ENCODE measurements around the gene VEPH1.

The VEPH1 gene

DNA sequence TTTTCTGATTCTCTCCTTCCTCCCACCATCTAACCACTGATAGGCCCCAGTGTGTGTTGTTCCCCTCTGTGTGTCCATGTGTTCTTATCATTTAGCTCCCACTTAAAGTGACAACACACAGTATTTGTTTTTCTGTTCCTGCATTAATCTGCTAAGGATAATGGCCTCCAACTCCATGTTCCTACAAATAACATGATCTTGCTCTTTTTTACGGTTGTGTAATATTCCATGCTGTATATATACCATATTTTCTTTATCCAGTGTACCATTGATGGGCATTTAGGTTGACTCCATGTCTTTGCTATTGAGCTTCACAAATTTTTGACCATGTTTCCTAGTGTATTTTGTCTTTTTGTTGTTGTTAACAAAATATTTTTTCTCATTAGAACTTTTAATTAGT is 30.6 kb downstream of the VEPH1 start:
- DNase-seq: no peak

DNA sequence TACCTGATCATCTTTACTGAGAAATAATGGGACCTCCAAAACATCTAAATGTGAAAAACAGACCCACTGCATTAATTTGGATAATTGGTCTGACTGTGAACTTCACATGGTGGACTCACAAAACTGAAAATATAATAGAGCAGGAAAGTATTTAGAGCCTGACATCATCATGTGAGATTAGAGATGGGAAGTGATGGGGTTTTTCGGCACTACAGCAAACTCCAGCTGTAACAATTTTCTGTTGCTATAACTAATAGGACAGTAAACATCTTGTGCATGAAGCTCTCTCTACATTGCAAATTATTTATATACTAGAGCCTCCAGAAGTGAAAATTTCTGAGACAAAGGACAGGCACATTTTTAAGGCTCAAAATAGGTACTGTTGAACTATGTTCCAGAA is 32.2 kb downstream of the VEPH1 start:
- no peak for DNase-seq

DNA sequence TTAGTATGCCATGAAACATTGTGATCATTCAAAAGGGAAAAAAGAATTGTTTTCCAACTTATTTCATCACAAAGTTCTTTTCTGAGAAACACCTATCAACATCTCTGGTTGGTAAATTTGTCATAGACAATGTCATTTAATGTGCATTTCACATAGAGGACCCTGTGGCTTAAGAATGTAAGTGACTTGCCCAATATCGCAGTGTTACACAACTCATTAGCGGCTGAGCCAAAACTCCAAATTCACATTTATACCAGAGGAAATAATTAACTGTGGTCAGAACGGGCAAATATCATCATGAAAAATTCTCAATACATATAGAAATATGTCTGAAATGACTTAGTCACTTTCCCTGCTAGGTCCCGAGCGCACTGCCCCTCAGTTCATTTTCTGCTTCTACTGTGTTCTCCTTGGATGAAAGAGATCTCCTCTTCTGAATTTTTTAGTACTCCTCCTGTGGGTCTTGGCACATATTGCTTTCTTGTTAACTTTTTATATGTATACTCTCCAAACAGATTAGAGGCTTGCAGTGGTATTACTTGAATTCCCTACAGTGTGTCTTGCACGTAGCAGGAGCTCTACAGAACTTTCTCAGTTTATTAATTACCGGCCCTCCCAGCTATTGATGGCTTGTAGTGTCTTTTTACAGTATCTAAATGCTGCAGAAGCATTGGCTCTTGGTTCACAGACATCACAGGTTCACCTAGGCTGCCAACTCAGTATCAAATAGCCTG is 33.5 kb downstream of the VEPH1 start:
- DNase-seq: no peak

DNA sequence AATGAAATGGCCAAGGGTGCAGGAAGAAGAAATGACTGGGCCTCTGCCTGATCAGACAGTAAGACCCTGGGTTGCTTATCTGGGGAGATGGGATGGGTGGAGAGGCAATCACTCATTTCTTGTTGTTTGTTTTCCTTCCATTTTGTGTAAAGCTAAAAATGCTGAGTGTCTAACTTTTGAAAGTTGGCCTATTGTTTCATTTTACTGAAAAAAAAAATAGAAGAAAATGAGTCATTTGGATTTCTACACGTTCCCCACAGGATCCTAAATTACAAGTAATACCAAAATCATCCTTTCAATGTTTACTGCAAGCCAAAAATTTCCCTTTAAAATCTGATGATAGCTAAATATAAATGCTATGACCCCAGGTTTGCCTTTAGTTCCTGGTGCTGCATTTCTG is 36.0 kb downstream of the VEPH1 start:
- DNase-seq: no peak

DNA sequence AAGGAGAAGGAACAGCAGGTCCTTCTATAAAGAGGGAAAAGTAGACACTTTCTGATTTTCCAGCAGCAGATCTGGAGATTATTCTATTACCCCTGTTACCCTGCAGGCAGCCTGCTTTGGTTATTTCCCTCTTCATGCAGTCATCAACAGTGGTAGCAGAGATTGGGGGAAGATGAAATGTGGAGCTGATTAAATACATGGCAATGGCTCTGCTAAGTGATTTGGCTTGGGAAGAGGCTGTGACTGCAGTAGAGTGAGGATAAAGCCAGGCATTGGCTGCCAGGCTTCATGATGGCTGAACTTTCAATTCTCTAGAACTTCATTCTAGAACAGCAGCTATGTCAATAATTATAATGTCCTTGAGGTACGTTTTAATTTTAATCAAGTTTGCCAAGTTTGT is 37.5 kb downstream of the VEPH1 start:
- DNase-seq: no peak

DNA sequence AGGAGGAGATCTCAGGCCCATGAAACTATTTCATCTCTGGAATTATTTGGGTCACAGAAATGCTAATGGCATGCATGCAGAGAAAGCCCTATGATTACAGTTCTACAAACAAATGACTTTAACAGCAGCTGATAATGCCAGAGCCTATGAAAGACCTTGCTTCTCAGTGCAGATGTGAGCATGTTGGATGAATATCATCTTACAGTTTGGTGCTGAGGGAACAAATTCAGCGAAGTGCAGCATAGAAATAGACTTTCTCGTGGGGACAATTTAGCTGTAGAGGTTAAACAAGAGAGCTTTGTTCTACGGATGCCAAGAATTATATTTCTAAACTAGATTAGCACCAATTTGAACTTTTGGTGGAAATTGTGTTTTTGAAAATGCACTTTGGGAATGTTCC is 38.9 kb downstream of the VEPH1 start:
- DNase-seq: no peak

DNA sequence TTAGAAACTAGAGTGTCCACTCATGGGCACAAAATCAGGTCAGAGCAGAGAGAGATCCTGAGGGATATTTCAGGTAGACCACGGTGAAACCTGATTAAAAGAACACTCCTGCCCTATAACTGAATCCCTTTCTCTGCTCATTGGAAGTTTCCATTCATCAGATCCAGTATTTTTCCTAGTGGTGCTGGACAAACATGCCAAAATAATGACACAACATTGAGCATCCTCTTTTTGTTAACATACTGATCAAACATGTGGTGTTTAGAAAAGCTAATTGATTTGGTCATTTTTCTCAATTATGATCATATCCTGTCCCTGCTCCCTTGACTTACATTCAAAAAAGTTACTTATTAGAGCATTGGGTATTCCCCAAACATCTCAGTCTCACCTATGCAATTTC is 39.4 kb downstream of the VEPH1 start:
- DNase-seq: no peak

DNA sequence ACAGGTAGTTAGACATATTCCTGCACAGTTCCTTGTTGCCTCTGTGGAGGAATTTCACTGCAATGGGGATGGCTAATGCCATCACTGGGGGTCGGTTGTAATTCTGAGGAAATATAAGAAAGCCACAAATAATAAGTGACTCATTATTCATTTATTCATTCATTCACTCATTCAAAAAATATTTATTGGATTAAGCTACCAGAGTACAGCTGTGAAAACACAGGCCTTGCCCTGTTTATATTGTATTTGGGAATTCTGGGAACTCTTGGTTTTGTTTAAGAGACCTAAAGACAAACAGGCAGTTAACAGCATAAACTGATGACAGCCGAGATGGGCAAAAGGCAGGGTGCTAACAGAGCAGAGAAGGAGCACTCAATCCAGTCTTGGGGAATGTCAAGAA is 43.0 kb downstream of the VEPH1 start:
- no peak for DNase-seq

DNA sequence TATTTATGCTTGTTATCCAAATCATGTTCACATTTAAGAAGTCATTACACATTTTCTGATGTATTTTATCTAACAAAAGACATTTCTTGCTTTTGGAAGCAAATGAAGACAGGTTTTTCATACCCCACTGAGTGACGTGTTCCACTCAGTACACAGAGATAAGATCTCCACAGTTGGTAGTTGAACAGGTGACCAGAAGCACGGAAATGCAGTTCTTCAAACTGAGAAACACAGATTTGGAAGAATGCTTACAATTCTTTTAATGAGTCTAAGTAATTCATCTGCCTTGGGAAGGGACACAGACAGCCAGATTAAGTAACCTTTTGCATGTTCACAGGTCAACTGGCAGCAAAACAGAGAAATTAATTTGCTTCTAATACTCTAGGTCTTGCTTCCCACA is 43.5 kb downstream of the VEPH1 start:
- DNase-seq: no peak

DNA sequence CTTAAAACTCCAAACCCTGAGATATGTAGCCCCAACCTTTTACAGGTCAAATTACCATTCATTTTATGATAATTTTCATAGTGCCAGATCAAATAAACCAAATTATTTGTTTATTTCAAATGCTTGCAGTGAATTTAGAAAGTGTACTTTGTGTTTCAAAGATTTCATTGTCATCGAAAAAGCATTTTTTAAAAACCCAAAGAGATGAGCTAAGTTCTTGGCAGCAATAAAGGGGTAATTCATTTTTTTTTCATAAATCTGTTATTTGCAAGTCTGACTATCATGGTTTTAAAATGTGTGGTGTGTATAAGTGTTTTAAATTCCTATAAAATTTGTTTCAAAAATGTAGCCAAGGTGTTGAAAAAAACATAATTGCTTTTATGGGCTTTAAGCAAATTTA is 49.4 kb downstream of the VEPH1 start:
- no peak for DNase-seq

DNA sequence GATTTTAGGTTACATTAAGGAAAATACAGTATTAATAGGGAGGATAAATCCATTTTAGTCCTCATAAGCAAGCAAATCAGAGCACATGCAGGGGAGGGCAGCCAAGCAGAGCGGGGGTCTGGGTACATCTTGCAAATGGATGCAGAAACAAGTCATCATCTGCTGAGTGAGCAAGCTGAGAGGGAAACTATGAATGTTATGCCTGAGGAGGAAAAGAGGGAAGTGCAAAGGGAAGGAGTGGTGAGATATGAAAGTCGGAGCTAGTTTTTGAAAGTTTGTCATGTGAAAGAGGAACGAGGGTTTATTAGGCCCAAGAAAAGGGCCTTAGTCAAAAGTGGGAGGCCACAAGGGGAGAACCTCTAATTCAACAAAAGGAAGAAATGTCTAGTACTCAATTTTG is 51.1 kb downstream of the VEPH1 start:
- no peak for DNase-seq

DNA sequence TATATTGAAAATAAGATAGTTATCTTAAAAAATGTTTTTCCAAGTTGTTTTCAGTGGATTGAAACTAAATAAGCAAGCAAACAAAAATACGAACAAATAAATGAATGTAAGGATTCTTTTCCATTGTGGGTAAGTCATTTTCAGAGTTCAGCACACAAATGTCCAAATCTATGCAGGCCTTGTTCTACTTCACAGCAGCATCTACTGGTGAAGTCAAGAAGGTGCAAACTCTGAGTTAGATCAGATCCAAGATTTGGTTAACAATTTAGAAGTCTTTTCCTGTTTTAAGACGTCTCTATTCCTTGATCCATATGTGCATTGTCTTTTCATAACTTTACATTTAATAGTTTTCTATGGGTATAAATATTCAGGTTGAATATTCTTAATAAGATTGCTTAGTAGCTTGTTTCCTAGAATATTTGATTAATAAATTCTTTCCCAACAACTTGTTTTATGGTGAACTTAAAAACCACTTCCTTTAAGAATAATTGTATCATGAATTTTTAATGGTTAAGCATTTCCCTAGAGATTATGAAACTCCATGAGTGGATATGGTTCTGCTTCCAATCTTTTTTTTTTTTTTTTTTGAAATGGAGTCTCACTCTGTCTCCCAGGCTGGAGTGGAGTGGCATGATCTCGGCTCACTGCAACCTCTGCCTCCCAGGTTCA is 56.1 kb downstream of the VEPH1 start:
- DNase-seq: no peak

DNA sequence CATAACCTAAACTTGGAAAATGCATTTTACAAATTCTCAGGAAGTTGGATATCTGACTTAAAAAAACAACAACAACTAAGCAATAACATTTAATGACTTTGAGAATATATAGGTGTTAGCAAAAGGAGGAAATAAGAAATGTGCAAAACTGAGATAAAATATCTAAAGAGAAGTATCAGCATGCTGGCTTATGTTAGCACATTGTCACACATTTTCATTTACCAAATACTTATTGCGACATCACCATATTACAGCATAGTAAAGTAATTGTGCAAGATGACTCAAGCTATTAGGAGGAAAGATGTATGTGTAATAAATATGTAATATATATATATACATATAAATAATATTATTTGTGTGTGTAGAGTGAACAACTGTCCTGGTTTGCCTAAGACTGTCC is 57.4 kb downstream of the VEPH1 start:
- DNase-seq: no peak

DNA sequence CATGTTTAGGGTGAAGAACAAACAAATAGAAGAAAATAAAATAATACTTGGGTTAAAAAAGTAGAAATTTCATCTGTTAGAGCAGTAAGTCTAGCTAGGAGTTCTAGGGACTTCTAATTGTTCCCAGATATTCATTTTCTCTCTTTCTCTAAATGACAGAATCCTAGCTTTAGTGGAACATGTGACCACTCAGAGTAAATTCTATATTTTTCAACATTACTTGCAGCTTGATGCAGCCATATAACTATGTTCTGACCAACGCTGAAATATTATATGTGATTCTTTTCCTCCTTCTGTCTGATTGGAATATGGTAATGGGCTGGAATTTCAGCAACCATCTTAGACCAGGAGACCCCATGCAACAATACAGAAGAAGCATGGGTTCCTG is 58.4 kb downstream of the VEPH1 start:
- no peak for DNase-seq

DNA sequence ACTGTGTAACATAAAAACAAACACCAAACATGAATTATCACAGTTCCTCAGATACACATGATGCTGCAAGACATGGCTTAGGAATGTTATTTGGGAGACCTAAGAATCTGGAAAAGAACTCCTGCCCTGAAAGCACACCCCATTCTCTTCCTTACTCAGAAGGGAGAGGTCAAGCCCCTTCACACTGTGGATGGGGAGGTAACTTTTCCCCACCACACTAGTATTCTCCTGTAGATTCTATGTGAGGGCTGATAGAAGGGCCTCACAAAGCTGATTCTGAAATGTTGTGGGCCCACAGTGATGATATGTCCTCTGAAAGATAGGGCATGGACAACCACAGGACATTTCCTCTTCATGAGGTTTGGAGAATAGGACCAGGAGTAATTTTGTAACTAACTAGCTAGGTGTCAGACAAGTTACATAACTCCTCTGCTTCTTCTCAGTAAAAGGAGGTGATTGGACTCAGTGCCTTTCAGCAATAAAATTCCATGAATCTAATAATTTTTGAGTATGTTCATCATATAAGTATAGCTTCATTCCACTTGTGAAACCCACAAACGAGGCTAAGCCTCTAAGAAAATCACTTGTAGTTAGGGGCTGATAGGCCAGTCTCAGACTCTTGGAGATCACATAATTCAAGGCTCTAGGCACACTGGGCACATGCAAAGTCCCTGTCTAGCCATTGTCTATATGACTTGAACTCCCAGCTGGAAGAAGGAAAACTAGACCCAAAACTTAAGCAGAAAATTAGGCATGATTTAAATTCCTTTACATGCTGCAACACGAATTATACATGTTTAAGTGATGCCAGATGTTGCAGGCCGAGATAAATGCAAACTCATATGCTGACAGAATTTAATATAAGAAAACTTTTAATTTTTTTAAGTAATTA is 59.1 kb downstream of the VEPH1 start:
- DNase-seq: no peak

DNA sequence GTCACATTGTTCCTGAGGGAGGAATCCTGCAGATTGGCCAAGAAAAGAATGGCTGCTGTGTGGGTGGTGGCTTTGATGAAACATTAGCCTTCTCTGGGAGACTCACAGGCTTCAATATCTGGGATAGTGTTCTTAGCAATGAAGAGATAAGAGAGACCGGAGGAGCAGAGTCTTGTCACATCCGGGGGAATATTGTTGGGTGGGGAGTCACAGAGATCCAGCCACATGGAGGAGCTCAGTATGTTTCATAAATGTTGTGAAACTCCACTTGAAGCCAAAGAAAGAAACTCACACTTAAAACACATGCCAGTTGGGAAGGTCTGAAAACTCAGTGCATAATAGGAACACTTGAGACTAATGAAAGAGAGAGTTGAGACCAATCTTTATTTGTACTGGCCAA is 60.5 kb downstream of the VEPH1 start:
- no peak for DNase-seq

DNA sequence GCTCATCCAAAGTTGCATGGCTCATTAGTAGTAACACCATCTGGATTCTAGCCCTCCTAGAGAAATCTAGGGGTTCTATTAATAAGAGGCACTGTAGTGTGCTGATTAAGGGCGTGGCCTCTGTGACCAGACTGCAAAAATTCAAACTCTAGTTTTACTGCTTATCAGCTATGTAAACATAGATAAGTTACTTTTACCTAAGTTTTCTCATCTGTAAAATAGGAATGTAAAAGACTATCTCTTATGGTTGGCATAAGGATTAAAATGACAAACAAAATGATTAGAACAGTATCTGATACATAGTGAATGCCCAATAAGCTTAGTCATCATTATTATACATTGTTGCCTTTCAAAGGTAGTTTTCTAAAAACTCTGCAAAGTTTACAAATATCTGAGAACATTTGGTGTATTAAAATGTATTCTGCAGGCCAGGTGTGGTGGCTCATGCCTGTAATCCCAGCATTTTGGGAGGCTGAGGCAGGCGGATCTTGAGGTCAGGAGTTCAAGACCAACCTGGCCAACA is 62.1 kb downstream of the VEPH1 start:
- no peak for DNase-seq

DNA sequence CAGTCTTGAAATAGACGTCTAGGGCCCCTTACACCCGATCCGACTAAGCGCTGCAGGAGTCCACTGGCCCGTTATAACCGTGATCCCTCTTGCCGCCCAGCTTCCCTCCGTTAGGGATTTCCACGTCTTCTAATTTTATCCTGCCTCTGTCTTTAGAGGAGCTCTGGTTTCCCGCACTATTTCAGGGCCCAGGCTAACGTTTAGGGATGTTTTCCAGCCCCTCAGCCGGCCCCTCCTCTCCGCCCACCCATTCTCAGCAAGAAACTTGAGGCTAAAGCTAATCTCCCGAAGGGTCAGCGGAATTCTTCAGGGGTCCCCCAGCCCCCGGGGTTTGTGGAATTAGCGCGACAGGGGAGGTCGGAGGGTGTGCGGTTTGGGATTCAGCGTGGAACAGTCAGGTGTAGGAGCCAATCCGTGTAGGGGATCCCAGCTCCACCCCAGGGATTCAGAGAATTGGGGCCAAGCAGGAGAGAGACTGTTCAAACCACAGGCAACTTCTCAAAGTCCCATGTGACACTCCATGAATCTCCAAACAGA is 65.0 kb downstream of the VEPH1 start:
- DNase-seq: no peak

DNA sequence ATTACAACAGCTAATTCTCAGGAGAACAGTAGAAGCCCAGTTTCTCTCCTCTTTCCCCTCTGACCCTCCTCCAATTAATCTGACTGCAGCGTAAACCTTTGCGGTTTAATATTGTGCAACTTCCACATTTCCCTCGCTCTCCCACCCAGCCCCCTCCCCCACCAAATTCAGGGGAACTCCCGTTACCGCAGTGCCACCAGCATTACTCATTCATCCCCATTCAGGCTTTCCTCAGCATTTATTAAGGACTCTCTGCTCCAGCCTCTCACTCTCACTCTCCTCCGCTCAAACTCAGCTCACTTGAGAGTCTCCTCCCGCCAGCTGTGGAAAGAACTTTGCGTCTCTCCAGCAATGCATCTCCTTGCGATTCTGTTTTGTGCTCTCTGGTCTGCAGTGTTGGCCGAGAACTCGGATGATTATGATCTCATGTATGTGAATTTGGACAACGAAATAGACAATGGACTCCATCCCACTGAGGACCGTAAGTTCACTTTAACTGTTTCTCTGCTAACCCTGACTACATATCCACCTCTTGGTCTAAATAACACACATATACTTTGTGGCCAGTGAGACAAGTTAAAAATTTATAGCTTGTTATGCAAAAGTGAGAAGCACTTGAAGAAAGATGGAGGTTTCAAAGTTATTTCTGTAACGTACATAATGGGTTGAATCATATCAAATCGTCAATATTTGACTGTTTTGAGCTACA is 66.5 kb downstream of the VEPH1 start, which contains the start of gene PTX3:
TSS of gene PTX3 (plus strand) at position 268 of the 709 bp plus-strand sequence. CDS start at position 352, 84 bp downstream.
- DNase-seq: no peak

DNA sequence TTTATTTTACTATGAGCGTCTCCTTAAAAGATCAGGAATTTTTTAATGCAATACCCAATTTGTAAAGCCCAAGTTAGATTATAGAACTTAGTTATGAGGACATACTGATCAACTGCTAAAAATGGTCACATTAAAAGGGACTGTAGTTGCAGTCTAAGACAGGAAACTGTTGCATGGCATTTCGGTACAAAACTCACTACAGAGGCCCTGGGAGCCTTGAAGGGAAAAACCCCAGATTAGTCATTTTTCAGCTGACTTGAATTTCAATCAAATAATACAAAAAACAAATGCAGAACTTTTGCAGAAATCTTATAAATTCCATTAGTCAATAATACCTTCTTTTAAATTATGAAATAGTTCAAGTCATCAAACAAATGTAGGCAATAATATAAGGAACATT is 73.5 kb downstream of the VEPH1 start:
- DNase-seq: no peak

DNA sequence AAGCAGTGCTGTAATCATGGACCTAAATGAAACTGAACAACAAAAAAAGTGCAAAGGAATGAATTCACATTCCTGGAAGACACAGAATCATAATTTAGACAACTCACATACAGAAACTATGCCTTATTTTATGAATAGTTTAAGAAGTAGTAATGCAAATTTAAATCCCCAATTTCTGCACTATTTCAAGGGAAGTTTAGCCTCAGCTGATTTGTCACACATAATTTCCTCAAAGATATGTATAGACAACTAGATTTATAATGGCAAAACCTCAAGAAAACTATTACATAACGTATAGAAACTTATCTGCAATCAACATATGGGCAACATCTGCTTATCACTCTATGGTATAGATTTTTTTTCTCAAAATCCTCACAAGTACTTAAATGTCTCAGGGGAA is 74.4 kb downstream of the VEPH1 start:
- DNase-seq: no peak

DNA sequence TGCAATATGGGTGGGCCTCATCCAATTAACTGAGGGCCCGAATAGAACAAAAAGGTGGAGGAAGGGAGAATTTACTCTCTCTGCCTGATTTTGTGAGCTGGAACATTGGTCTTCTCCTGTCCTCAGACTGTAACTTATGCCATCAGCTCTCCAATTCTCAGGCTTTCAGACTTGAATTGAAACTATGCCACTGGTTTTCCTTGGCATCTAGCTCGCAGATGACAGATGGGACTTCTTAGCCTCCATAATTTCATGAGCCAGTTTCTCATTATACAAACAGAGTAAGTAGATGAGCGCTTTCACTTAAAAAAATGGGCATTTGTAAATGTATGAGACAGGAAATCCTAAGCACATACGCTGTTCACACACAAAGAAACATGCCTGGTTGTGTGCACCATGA is 75.3 kb downstream of the VEPH1 start:
- no peak for DNase-seq

DNA sequence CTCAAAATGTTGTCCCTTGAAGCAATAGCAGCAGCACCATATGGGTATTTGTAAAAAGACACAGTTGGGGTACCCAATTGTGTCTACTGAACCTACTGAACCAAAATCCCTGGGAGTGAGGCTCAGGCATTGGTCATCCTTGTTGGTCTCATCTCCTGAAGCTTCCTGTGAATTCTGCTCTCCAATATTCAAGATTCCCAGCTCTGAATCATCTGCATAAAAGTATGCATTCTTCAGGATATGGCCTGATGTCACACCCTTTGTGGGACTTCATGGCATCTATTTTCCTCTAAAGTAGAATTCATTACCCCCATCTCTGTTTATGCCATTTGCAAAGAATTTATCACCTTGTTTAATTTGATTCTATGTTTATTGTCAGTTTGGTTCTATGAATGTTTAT is 79.9 kb downstream of the VEPH1 start:
- DNase-seq: no peak

Data from cortex of kidney (tissue), 1 donor.